Ishikawa (cell line): Measurements from ENCODE around the gene SF1.

ENCODE experiments used
- CEBPB ChIP-seq: IDR thresholded peaks from 2 replicates; pipeline ENCODE4 v1.6.1; 2012
- CREB1 ChIP-seq: IDR thresholded peaks from 2 replicates; pipeline ENCODE4 v1.6.1; 2012; ENCODE audit warnings: low read depth
- EGR1 ChIP-seq: IDR thresholded peaks from 2 replicates; pipeline ENCODE4 v1.6.1; 2012
- EP300 ChIP-seq: IDR thresholded peaks from 2 replicates; pipeline ENCODE4 v1.6.1; 2012; ENCODE audit warnings: borderline replicate concordance
- FOXM1 ChIP-seq: IDR thresholded peaks from 2 replicates; pipeline ENCODE4 v1.6.1; 2012; ENCODE audit warnings: low read depth, borderline replicate concordance
- NFIC ChIP-seq: IDR thresholded peaks from 2 replicates; pipeline ENCODE4 v1.6.1; 2012
- RAD21 ChIP-seq: IDR thresholded peaks from 2 replicates; pipeline ENCODE4 v1.6.1; 2012; ENCODE audit warnings: low read depth
- TAF1 ChIP-seq: IDR thresholded peaks from 2 replicates; pipeline ENCODE4 v1.6.1; 2012; ENCODE audit warnings: low read depth, mild to moderate bottlenecking
- TCF12 ChIP-seq: IDR thresholded peaks from 2 replicates; pipeline ENCODE4 v1.6.1; 2012; ENCODE audit warnings: low read depth
- TEAD4 ChIP-seq: IDR thresholded peaks from 2 replicates; pipeline ENCODE4 v1.6.1; 2012
- YY1 ChIP-seq: IDR thresholded peaks from 2 replicates; pipeline ENCODE4 v1.6.1; 2012; ENCODE audit warnings: low read depth
- ZBTB7A ChIP-seq: IDR thresholded peaks from 2 replicates; pipeline ENCODE4 v1.6.1; 2012; ENCODE audit warnings: low read depth
- TF ChIP-seq, protein P1 (sequence below): IDR thresholded peaks from 2 replicates; pipeline ENCODE4 v1.6.1; 2012
- TF ChIP-seq, protein P2 (sequence below): IDR thresholded peaks from 2 replicates; pipeline ENCODE4 v1.6.1; 2012; ENCODE audit warnings: low read depth, mild to moderate bottlenecking
- TF ChIP-seq, protein P3 (sequence below): IDR thresholded peaks from 2 replicates; pipeline ENCODE4 v1.6.1; 2012

The SF1 gene

DNA sequence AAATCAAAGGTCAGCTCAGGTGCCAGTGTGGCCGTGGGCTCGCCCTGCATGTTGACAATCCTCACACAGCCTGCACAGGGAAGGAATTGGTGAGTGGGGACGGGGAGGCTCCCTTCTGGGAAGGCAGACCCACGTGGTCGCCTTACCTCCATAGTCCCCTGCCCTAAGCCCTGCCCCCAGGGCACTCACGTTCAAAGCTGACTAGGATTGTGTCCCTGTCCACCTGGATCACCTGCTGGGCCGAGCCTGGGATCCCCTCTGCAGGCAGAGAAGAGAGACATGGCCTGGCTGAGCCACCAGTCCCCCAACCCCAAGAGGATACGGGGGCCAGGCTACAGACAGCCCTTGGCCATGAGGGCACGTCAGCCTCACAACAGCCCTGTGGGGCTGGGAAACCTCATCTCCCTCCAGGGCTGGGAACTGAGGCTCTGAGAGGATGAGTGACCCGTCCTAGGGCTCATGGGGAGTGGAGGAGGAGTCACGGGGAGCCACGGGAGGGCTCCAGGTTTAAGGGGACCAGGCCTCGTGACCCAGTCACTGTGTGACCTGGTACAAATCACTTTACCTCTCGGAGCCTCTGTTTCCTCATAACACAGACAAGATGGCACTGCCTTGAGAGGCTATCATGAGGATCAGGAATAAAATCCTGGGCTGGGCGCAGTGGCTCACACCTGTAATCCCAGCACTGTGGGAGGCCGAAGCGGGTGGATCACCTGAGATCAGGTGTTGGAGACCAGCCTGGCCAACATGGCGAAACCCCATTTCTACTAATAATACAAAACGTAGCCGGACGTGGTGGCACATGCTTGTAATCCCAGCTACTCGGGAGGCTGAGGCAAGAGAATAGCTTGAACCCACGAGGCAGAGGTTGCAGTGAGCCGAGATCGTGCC, 12.1 kb upstream of the SF1 start:
- TF ChIP-seq YY1 (no peak), TCF12 (no peak), CEBPB (no peak), TAF1 (no peak), EGR1 (no peak), ZBTB7A (no peak), TEAD4 (no peak)
- TF ChIP-seq, protein P1, sequence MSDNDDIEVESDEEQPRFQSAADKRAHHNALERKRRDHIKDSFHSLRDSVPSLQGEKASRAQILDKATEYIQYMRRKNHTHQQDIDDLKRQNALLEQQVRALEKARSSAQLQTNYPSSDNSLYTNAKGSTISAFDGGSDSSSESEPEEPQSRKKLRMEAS: no peak
- TF ChIP-seq, protein P2, sequence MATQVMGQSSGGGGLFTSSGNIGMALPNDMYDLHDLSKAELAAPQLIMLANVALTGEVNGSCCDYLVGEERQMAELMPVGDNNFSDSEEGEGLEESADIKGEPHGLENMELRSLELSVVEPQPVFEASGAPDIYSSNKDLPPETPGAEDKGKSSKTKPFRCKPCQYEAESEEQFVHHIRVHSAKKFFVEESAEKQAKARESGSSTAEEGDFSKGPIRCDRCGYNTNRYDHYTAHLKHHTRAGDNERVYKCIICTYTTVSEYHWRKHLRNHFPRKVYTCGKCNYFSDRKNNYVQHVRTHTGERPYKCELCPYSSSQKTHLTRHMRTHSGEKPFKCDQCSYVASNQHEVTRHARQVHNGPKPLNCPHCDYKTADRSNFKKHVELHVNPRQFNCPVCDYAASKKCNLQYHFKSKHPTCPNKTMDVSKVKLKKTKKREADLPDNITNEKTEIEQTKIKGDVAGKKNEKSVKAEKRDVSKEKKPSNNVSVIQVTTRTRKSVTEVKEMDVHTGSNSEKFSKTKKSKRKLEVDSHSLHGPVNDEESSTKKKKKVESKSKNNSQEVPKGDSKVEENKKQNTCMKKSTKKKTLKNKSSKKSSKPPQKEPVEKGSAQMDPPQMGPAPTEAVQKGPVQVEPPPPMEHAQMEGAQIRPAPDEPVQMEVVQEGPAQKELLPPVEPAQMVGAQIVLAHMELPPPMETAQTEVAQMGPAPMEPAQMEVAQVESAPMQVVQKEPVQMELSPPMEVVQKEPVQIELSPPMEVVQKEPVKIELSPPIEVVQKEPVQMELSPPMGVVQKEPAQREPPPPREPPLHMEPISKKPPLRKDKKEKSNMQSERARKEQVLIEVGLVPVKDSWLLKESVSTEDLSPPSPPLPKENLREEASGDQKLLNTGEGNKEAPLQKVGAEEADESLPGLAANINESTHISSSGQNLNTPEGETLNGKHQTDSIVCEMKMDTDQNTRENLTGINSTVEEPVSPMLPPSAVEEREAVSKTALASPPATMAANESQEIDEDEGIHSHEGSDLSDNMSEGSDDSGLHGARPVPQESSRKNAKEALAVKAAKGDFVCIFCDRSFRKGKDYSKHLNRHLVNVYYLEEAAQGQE: no peak

DNA sequence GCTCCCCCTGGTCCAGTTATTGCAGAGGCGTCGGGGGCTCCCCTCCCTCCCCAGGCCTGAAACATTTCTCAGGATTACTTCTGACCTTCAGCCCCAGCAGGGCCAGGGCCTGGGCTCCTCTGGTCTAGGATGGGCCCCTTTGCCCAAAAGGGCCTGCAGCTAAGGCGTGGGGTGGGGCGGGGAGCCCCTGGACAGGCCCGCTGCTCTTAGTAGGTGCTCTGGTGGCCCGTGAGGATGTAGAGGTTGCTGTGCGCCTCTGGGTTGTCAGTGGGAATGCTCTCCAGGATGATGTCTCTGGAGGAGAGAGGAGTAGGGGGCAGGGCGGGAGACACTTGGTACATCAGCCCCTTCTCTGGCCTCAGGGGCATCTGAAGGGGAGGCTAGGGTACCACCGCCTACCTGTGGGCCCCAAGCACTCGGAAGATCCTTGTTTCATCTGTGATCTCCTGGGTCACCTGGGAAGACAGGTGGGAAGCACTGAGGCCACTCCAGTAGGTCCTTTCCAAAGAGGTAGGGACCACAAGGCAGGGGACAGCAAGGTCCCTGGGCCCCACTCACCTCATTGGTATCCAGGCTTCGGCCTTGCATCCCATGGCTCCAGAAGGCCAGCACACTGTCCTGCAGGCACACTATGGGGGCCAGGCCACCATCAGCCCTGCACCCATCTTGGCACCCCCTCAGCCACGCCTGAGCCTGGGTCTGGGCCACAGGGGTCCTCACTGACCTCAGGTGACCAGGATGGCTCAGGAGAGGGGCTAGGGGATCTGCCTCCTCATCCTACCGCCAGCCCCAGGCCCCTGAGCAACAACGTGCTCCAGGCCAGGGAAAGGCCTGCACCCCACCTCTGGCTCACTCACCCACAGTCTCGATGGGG, 11.2 kb upstream of the SF1 start:
- no peak for TF ChIP-seq FOXM1
- TF ChIP-seq, protein P2: no peak
- no peak for TF ChIP-seq CEBPB
- TF ChIP-seq NFIC: no peak
- TF ChIP-seq, protein P3, sequence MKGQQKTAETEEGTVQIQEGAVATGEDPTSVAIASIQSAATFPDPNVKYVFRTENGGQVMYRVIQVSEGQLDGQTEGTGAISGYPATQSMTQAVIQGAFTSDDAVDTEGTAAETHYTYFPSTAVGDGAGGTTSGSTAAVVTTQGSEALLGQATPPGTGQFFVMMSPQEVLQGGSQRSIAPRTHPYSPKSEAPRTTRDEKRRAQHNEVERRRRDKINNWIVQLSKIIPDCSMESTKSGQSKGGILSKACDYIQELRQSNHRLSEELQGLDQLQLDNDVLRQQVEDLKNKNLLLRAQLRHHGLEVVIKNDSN: no peak
- no peak for TF ChIP-seq CREB1
- TF ChIP-seq TEAD4: no peak
- no peak for TF ChIP-seq RAD21

DNA sequence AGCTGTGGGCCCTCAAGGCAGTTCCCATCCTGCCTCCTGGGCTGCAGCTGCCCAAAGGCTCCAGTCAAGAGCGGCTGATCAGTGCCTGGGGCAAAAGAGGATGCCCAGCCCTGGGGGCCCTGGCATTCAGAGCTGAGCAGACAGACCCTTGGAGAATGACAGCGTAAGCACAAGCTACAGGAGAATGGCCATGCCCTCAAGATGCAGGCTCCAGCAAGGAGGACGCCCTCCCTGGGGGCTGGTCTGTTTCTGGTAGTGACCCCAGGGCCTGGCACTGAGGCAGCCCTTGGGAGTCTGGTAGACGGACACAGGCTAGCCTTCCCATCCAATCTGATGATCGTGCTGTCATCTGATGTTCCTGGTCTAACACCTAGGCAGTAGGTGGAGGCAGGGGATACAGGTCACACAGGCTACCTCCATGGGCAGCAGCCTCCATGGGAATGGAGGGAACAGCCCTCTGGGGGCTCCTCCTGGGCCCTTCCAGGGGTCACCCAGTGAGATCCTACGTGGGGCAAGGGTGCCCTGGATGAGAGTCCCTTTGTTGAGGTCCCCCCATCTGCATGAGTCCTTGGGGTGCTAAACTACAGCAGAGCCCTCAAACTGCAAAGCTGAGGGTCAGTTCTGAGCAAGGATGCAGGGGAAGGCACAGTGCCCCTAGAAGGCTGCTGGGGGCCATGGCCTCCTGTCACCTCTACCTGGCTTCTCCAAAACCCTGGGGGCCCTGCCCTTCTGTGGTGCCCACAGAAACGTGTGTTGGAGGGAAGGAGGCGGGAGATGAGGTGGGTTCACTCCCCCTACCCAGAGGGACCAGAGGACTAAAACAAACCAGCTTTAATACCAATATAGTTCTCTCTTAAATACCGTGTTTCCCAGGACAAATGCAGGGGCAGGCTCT, 10.2 kb upstream of the SF1 start:
- TF ChIP-seq TAF1 (no peak), TCF12 (no peak), TEAD4 (no peak), ZBTB7A (no peak), NFIC (no peak), EP300 (no peak), EGR1 (no peak), FOXM1 (no peak), RAD21 (no peak), YY1 (no peak), CREB1 (no peak), CEBPB (no peak)
- TF ChIP-seq, protein P2: no peak
- TF ChIP-seq, protein P3: no peak
- TF ChIP-seq, protein P1: no peak
